GM18526 (cell line): ENCODE measurements around the gene ARSK.

Source experiments
- POLR2A ChIP-seq: IDR thresholded peaks from 3 replicates; pipeline ENCODE4 v1.6.1; 2011; ENCODE audit not compliant: insufficient read length; ENCODE audit errors: extremely low read depth

The ARSK gene

GRCh38 chr5:95649274-95649673 lies 94.4 kb downstream of the ARSK start:
- TF ChIP-seq POLR2A: no peak

GRCh38 chr5:95649842-95650620 lies 95.1 kb downstream of the ARSK start:
- no peak for TF ChIP-seq POLR2A

- TF ChIP-seq POLR2A: no peak
Observed at GRCh38 chr5:95652849-95653248, 97.9 kb downstream of the ARSK start.

GRCh38 chr5:95654196-95654595 lies 99.3 kb downstream of the ARSK start:
- no peak for TF ChIP-seq POLR2A
